HCT116 (cell line): ENCODE results near the gene ASPN. TPM values are rescaled to one million over a fixed set of nuclear protein-coding genes. Genes with fewer than 3 reads are reported as not detected.

Experiments used
- ATAC-seq: fragments of 200-7000 bp; cut with Tn5 transposase; 2 replicates; pipeline ENCODE4 v1.9.1; 2020; ENCODE audit warnings: mild to moderate bottlenecking, moderate library complexity
- BruUV-seq: library from RNA; stranded (reverse); fragments of 400-500 nt; replicated peaks from 2 replicates; lab custom pipeline; 2021; lab: Mats Ljungman, UMichigan
- CTCF ChIA-PET: fragments of 300-600 bp; sonication (Branson Sonifier 250); formaldehyde crosslinking; loops from one replicate; lab custom pipeline; 2021; ENCODE audit warnings: antibody characterized with exemption; lab: Charles Lee
- POLR2A ChIA-PET: fragments of 300-600, 350-600 bp; sonication (Branson Sonifier 250); formaldehyde crosslinking; loops from one replicate; lab custom pipeline; 2021; ENCODE audit warnings: antibody characterized with exemption; lab: Charles Lee
- RAD21 ChIA-PET, 2 experiments: fragments of 300-600 bp; sonication (Branson Sonifier 250); formaldehyde crosslinking; loops; one replicate each; lab custom pipeline; 2023; ENCODE audit warnings: low total read pairs in 2 of 2; ENCODE audit not compliant: uncharacterized antibody in 2 of 2, unreplicated experiment in 2 of 2, low non-redundant PET in 1 of 2; lab: Charles Lee
- DNase-seq: peaks from one replicate; pipeline ENCODE4 v3.0.0-alpha.2; 2010; ENCODE audit warnings: low read depth, low spot score
- H2AFZ ChIP-seq: fragments of 200-600 bp; shearing (Covaris generic), sonication (generic); 2 replicates; pipeline ENCODE4 v1.6.1; 2017; ENCODE audit warnings: low read depth, mixed run types, mixed read lengths, antibody characterized with exemption, low read length; ENCODE audit not compliant: poor library complexity, severe bottlenecking
- H3K27ac ChIP-seq: 2 replicates; pipeline ENCODE4 v1.5.1; 2012; ENCODE audit warnings: low read depth, low read length
- H3K27me3 ChIP-seq: fragments of 200-600 bp; sonication (generic); 2 replicates; pipeline ENCODE4 v1.6.1; 2016; ENCODE audit warnings: mixed run types, low read length, mixed read lengths; ENCODE audit not compliant: insufficient read depth
- H3K36me3 ChIP-seq, 2 experiments: fragments of 200-500 bp in 1 of 2; fragments of 200-600 bp in 1 of 2; sonication (Bioruptor generic) in 1 of 2; sonication (generic) in 1 of 2; 2 replicates each; pipeline versions ENCODE4 v1.5.1 to v1.6.1; 2014 to 2016; ENCODE audit warnings: low read length in 2 of 2, inconsistent platforms in 1 of 2, mixed read lengths in 1 of 2, mixed run types in 1 of 2; ENCODE audit not compliant: insufficient read depth in 2 of 2, control insufficient read depth in 1 of 2
- H3K4me1 ChIP-seq, 2 experiments: fragments of 200-600 bp in 1 of 2; sonication (generic) in 1 of 2; 2 replicates each; pipeline versions ENCODE4 v1.5.1 to v1.6.1; 2012 to 2017; ENCODE audit warnings: low read length in 2 of 2, inconsistent platforms in 1 of 2, mild to moderate bottlenecking in 1 of 2, mixed read lengths in 1 of 2, mixed run types in 1 of 2, moderate library complexity in 1 of 2; ENCODE audit not compliant: insufficient read depth in 2 of 2, control insufficient read depth in 1 of 2
- H3K4me2 ChIP-seq: fragments of 200-600 bp; sonication (generic); 2 replicates; pipeline ENCODE4 v1.6.1; 2017; ENCODE audit warnings: mixed run types, low read length, mixed read lengths
- H3K4me3 ChIP-seq, 2 experiments: fragments of 200-600 bp in 1 of 2; sonication (generic) in 1 of 2; replicated peaks in 1 of 2; 2 replicates each; pipeline ENCODE4 v1.5.1; 2011 to 2016; ENCODE audit warnings: low read length in 2 of 2, control low read depth in 1 of 2, low read depth in 1 of 2, mild to moderate bottlenecking in 1 of 2, mixed read lengths in 1 of 2, mixed run types in 1 of 2
- H3K79me2 ChIP-seq: fragments of 200-600 bp; sonication (generic); 2 replicates; pipeline ENCODE4 v1.6.1; 2017; ENCODE audit warnings: mild to moderate bottlenecking, mixed run types, low read length, moderate library complexity, mixed read lengths; ENCODE audit not compliant: insufficient read depth
- H3K9ac ChIP-seq: fragments of 200-600 bp; sonication (generic); 2 replicates; pipeline ENCODE4 v1.6.1; 2016; ENCODE audit warnings: low read length, mixed read lengths
- H3K9me2 ChIP-seq: fragments of 200-600 bp; sonication (generic), shearing (Covaris generic); 2 replicates; pipeline ENCODE4 v1.6.1; 2017; ENCODE audit warnings: mixed run types, mild to moderate bottlenecking, moderate library complexity; ENCODE audit not compliant: insufficient read depth
- H3K9me3 ChIP-seq, 2 experiments: fragments of 200-500 bp in 1 of 2; fragments of 200-600 bp in 1 of 2; sonication (Bioruptor generic) in 1 of 2; sonication (generic) in 1 of 2; 2 replicates each; pipeline ENCODE4 v1.6.1; 2014 to 2017; ENCODE audit warnings: low read length in 2 of 2, mixed read lengths in 2 of 2, inconsistent platforms in 1 of 2, low read depth in 1 of 2, mild to moderate bottlenecking in 1 of 2, mixed run types in 1 of 2, moderate library complexity in 1 of 2; ENCODE audit not compliant: control insufficient read depth in 1 of 2, insufficient read depth in 1 of 2
- H4K20me1 ChIP-seq: fragments of 200-600 bp; sonication (generic), shearing (Covaris generic); 2 replicates; pipeline ENCODE4 v1.6.1; 2017; ENCODE audit warnings: mixed run types, mild to moderate bottlenecking, moderate library complexity; ENCODE audit not compliant: insufficient read depth
- CTCF ChIP-seq, 3 experiments: fragments of 200-600 bp in 1 of 3; sonication (generic) in 1 of 3; IDR thresholded peaks in 2 of 3; conservative IDR thresholded peaks in 1 of 3; 2 replicates each; pipeline ENCODE4 v1.5.1; 2012 to 2017; ENCODE audit warnings: low read depth in 2 of 3, low read length in 2 of 3, antibody characterized with exemption in 1 of 3, borderline replicate concordance in 1 of 3, control low read depth in 1 of 3, mild to moderate bottlenecking in 1 of 3, mixed read lengths in 1 of 3, mixed run types in 1 of 3, moderate library complexity in 1 of 3; ENCODE audit not compliant: insufficient read depth in 1 of 3
- ELF1 ChIP-seq: IDR thresholded peaks from 2 replicates; pipeline ENCODE4 v1.6.1; 2012; ENCODE audit warnings: low read depth, borderline replicate concordance
- EZH2phosphoT487 ChIP-seq: fragments of 200-600 bp; IDR thresholded peaks from 2 replicates; pipeline ENCODE4 v1.6.1; 2018; ENCODE audit warnings: antibody characterized with exemption, borderline replicate concordance
- JUND ChIP-seq: IDR thresholded peaks from 2 replicates; pipeline ENCODE4 v1.6.1; 2012
- SIN3A ChIP-seq: IDR thresholded peaks from 2 replicates; pipeline ENCODE4 v1.6.1; 2012; ENCODE audit warnings: low read depth
- YY1 ChIP-seq: IDR thresholded peaks from 2 replicates; pipeline ENCODE4 v1.6.1; 2011; ENCODE audit warnings: low read length, low read depth, moderate library complexity, mild to moderate bottlenecking; ENCODE audit not compliant: insufficient replicate concordance; ENCODE audit errors: extremely low read depth
- ZNF274 ChIP-seq: fragments of 200-500 bp; sonication (Bioruptor generic); IDR thresholded peaks from 2 replicates; pipeline ENCODE4 v1.6.1; 2014; ENCODE audit warnings: mild to moderate bottlenecking, low read depth, low read length, inconsistent platforms
- intact Hi-C: fragments of 100-400 bp; cut with micrococcal nuclease; formaldehyde crosslinking; loops from 2 replicates; pipeline ENCODE4 v1.10.0; 2022
- total RNA-seq: library from RNA; stranded (reverse); gene quantifications from one replicate; pipeline ENCODE4 v1.2.1, GENCODE V29; 2021; ENCODE audit not compliant: unreplicated experiment
- TF ChIP-seq, protein P1 (sequence below): IDR thresholded peaks from 2 replicates; pipeline ENCODE4 v1.6.1; 2012
- TF ChIP-seq, protein P2 (sequence below): IDR thresholded peaks from 2 replicates; pipeline ENCODE4 v1.6.1; 2011; ENCODE audit warnings: mild to moderate bottlenecking, low read length, moderate library complexity; ENCODE audit not compliant: insufficient replicate concordance; ENCODE audit errors: extremely low read depth

ASPN gene
- total RNA-seq, 1 experiment from 2014 or later, result not detected

DNA sequence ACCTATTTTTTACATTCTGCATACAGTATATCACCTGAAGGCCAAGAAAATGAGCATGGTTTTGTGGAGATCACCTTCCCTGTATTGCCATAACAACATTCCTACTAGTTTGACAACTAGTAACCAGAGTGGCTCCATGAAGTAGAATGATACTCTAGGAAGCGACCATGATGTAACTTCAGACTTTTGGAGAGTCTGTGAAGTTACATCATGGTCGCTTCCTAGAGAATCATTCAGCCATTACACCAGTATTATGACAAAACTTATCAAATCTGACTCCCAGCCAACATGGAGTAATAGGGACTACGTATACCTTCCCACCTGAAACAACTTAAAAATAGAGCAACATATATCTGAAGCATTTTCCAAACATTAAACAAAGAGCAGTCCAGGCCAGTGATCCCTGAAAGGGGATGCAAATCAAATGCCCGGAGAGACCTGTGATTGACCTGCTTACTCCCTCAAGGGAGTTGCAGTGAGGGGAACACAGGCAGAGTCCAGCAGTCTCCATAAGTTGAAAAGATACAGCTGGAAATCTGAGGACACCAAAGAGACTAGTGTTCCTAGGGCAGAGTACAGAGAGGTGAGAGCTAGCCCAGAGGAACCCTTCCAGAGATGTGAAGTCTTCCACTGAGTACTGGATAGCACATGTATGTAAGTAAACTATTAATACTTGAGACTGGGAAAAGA, 45.7 kb upstream of the ASPN start:
- ChIA-PET POLR2A (no interaction called here), CTCF (no interaction called here), RAD21 (no interaction called here)
- Histone ChIP-seq H3K36me3 (no peaks in the 10 kb centered on the region), H3K27ac (no peak overlapping the region), H3K9me3 (no peaks in the 10 kb centered on the region), H3K27me3 (no peaks in the 10 kb centered on the region), H3K4me1 (no peaks in the 10 kb centered on the region), H2AFZ (no peak overlapping the region), H3K4me2 (no peak overlapping the region), H3K79me2 (no peaks in the 10 kb centered on the region), H3K9me2 (no peaks in the 10 kb centered on the region), H3K9ac (no peak overlapping the region), H4K20me1 (no peaks in the 10 kb centered on the region), H3K4me3 (no peak overlapping the region)
- BruUV-seq, result no TSS peak
- intact Hi-C loops, result no loop called here
- TF ChIP-seq SIN3A (no peak), CTCF (IDR thresholded peaks at IDR 0.05 in 2 of 3, conservative IDR thresholded peaks at IDR 0.05 in 1 of 3; ENCODE audit: borderline replicate concordance in 1 of 3, insufficient read depth in 1 of 3, low read depth in 2 of 3, low read length in 2 of 3) (no peak), YY1 (no peak), EZH2phosphoT487 (no peak), ZNF274 (no peak), JUND (no peak), ELF1 (no peak)
- TF ChIP-seq, protein P1, sequence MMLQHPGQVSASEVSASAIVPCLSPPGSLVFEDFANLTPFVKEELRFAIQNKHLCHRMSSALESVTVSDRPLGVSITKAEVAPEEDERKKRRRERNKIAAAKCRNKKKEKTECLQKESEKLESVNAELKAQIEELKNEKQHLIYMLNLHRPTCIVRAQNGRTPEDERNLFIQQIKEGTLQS, result no peak
- TF ChIP-seq, protein P2, sequence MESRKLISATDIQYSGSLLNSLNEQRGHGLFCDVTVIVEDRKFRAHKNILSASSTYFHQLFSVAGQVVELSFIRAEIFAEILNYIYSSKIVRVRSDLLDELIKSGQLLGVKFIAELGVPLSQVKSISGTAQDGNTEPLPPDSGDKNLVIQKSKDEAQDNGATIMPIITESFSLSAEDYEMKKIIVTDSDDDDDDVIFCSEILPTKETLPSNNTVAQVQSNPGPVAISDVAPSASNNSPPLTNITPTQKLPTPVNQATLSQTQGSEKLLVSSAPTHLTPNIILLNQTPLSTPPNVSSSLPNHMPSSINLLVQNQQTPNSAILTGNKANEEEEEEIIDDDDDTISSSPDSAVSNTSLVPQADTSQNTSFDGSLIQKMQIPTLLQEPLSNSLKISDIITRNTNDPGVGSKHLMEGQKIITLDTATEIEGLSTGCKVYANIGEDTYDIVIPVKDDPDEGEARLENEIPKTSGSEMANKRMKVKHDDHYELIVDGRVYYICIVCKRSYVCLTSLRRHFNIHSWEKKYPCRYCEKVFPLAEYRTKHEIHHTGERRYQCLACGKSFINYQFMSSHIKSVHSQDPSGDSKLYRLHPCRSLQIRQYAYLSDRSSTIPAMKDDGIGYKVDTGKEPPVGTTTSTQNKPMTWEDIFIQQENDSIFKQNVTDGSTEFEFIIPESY, result no peak
- ATAC-seq (no peak), DNase-seq (no peak)
